GM12872 (cell line): ENCODE results near the gene STT3B.

Experiments used
- TF ChIP-seq, protein P1 (sequence below): IDR thresholded peaks from 3 replicates; pipeline ENCODE4 v1.5.1; 2011; ENCODE audit warnings: low read depth, mild to moderate bottlenecking, low read length, moderate library complexity; ENCODE audit not compliant: insufficient read depth

The STT3B gene

DNA sequence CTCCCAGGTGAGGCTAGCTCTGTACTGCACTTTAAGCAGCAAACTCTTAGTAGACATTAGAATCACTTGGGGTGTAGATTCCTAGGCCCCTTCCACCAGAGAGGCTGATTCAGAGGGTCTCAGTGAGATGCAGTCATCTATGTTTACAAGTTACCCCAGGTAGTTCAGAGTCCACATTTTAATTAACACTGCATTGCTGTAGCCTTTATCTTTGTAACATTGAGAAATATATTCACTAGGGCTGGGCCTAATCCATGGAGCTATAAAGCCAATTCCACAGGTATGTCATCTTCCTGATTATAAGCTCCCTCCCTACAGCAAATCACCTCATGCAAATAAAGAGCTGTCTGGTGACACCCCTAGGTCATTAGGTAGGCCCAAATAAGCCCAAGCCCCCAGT lies 39.6 kb upstream of the STT3B start:
- TF ChIP-seq, protein P1, sequence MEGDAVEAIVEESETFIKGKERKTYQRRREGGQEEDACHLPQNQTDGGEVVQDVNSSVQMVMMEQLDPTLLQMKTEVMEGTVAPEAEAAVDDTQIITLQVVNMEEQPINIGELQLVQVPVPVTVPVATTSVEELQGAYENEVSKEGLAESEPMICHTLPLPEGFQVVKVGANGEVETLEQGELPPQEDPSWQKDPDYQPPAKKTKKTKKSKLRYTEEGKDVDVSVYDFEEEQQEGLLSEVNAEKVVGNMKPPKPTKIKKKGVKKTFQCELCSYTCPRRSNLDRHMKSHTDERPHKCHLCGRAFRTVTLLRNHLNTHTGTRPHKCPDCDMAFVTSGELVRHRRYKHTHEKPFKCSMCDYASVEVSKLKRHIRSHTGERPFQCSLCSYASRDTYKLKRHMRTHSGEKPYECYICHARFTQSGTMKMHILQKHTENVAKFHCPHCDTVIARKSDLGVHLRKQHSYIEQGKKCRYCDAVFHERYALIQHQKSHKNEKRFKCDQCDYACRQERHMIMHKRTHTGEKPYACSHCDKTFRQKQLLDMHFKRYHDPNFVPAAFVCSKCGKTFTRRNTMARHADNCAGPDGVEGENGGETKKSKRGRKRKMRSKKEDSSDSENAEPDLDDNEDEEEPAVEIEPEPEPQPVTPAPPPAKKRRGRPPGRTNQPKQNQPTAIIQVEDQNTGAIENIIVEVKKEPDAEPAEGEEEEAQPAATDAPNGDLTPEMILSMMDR, result no peak

DNA sequence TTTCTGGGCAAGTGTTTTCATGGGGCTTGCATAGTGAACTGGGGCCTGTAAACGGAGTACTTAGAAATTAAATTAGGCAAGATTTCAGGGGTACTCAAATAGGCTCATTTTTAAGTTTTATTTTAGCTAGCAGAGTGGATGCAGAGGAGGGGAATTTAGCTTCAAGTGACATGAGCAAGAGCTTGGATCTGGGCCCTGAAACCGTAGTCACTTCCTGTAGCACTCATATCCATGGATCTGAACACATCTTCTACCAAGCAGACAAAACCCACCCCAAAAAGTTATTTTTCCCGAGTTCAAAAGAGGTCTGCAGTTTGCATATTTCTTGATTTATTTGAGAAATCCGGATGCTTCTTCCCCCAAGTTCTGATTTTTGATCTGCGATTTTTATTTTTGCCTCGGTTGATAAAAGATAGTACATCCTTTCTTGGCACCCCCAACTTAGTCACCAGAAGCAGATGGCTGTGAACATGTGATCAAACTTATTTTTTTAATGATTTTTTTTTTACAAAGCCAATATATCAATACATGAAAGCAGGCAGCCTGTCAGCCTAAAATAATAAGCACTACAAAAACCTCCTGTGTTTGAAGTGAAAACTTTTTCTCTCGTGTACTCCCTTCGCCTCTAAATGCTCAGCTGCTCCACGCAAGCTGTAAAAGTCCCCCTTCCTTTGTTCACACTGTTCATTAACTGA lies 36.6 kb upstream of the STT3B start:
- TF ChIP-seq, protein P1, result no peak

DNA sequence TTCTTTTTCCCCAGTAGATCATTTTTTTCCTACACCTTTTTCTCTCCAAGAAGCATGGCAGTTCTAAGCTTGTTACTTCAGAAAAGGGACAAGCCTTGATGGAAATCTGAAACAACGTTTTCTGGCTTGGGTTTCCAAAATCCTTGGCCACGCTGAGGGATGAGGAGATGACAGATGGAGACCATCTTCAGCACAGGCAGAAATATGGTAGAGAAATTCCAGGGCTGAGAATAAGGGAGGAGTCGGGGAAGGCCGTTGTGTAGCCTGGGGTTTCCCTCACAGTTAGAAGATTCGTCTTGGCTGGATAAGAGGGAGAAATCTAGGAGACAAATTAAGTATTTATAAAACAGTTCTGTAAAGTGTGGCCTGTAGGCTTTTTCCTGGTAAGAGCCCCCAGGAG lies 33.9 kb upstream of the STT3B start:
- TF ChIP-seq, protein P1, result no peak

DNA sequence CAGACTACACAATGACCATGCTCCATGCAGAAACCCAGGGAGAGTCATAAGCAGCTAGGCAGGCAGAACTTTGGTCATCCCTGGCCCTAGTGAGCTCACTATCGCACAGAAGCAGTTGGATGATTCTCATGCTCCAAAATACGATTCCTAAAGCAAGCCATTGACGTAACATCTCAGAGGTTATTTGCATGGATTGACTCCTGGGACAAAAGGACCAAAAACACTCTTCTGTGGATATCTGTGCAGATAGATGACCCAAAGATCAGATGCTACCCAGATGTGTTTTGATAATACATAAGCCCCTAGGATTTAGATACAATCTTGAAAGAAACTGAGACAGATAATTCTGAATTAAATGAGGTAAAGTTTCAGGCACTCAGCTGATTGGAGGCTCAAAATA lies 33.4 kb upstream of the STT3B start:
- TF ChIP-seq, protein P1, result no peak

DNA sequence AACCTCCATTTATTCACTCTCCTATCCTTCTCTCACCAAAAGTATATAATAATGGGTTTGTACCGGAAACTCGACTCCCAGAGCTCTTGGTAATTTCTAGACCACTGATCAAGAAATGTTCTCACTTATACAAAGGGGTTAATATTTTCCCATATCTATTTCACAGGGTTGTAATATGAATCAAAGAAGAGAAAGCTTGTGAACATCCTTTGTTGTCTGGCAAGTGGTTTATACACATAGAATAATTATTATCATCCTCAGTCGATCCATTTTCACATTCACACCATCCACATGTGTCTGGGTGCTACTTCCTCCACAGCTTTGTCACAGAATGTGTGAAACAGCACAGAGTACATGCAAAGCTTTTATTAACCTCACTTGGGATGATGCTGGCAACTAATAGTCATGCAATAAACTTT lies 29.9 kb upstream of the STT3B start:
- TF ChIP-seq, protein P1, result no peak

DNA sequence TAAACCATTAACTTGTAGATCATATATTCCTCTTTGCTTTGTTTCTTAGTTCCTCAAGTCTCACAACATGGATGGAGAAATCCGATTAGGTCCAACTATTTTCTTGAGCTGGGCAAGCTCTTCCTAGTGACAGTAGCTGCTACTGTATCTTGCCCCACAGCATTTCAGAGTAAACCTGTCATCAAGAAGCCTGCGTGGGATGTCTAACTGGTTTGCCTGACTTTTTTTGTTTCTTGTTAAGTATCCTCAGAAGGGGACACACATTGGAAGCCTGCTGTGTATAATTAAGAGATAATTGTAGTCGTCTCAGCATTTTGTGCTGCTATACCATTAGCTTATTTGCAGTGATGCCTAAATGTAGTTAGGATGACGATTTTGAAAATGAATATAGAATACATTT lies 29.3 kb upstream of the STT3B start:
- TF ChIP-seq, protein P1, result no peak

DNA sequence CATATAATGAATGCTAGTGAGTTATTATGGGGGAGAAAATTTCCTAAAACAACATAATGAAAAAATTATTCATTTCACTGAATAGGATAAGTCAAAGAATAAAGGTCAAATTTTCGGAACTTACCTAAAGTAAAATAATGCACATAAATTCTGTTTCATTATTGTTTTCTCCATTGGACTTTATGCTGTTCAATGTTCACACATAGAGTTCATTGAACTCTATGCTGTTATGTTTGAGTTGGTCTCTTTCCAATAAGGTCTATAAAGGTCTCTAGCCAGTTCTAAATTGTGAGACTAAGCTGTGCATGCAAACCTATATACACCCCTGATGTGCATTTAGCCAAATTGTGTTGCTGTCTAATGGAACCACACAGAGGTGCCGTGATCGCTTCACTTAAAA lies 28.5 kb upstream of the STT3B start:
- TF ChIP-seq, protein P1, result no peak
